HG03378 (cell line): ENCODE data around the gene TAF1D.

Experiments used
- ATAC-seq: cut with Tn5 transposase; IDR thresholded peaks from one replicate; pipeline ENCODE4 v1.9.1; 2021; ENCODE audit warnings: mild to moderate bottlenecking, moderate library complexity; ENCODE audit not compliant: unreplicated experiment

TAF1D gene

DNA sequence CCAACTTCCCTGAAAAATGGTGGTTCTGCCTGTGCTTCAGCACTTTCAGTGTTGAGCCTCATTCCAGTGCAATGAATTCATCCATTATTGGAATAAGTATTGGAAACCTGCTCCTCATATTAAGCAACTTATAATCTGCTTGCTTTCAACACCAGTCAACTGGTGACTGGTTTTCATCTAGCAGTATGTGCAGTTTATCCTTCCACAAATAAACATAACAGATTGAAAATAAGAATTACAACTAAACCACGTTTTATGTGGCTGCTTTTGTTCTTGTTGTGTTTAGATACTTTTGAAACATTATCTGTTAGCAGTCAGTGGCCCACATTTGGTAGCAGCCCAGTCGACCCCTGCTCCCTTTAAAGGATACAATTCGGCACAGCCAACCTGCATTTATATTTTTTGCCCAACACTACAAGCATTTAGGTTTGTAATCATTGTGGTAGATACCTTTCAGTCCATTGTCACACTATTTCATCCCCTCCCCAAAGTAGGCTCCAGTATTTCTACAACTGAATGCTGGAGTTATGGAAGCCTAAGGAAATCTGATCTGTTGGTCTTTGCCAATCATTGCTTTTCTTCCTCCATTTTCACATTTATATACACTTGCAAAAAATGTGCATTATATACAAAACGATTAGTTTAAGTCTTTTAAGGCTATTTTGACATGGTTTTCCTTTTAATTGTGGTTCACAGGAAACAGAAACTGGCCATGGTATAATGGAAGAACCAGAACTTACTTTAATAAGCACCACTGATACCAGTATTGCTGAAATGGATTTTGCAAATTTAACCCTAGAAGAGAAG lies 13.1 kb downstream of the TAF1D start:
- ATAC-seq, result no peak

DNA sequence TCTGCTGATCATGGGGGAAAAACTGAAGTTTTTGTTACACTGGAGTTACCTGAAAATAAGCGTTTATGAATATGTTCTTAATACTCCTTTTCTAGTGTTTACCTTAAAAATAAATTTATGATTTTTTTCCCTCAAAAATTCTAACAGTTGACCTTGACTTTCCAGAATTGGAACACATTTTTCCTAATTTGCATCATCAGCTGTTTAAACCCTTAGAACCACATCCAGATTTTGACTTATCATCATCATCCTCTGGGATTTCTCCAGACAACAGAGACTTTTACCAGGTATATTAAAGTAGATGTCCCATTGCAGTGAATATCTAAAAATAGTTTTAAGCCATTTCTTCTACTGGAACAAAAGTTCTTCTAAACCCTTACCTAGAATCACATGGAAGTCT lies 17.2 kb downstream of the TAF1D start:
- no peak for ATAC-seq

DNA sequence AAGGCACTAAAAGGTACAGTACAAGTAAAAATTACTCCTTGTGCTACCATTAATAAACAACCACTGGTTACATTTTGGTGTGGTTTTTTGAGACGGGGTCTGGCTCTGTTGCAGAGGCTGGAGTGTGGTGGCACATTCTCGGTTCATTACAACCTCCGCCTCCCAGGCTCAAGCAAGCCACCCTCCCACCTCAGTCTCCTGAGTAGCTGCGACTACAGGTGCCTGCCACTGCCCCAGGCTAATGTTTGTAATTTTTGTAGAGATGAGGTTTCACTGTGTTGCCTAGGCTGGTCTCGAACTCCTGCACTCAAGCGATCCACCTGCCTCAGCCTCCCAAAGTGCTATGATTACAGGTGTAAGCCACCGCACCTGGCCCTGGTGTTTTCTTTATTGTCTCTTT lies 20.8 kb downstream of the TAF1D start:
- no peak for ATAC-seq

DNA sequence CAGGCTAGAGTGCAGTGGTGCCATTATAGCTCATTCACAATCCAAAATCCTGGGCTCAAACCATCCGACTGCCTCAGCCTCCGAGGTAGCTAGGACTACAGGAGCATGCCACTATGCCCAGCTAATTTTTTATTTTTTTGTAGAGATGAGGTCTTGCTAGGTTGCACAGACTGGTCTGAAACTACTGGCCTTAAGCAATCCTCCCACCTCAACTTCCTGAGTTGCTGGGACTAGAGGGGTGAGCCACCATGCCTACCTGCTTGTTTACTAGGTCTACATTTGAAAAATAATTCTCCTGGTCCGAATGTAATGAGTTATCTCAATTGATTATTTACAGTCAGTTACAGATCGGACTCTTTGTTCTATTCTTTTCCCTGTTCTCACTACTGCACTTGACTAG lies 22.0 kb downstream of the TAF1D start:
- no peak for ATAC-seq

DNA sequence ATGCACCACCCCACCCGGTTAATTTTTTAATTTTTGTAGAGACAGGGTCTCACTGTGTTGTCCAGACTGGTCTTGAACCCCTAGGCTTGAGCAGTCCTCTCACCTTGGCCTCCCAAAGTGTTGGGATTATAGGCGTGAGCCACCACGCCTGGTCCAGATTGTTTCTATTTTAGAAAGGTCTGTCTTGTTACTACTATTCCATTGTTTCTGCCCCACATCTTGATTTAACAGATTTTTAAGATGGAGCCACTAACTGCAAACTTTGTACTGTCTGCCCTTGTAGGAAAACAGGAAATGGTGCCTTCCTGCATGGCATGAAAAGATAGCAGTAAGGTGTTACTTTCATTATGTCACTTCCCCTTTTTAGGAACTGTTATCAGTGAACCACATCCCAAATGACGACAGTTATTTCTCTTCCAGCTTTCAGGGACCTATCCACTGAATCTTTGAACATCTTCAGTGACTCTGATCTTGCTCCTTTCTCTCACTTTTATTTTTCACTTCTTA lies 23.2 kb downstream of the TAF1D start:
- ATAC-seq, result peak; percentile 95

DNA sequence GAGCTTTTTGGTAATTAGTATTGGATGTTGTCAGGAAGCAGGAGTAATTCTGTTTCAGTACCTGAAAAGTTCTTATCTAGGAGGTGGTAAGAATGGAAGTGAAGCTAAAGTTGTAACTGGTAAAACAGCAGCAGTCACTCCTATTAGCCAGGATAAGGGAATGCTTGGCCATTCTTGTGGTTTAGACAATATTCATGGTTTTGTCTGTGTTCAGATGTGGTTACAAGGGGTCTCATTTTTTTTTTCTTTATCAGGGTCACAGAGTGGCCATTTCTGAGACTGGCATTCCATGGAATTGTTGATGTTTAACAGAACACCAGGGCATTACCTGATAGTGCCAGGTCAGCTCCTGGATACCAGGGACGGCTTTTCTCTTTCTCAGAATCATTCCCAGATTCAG lies 23.8 kb downstream of the TAF1D start:
- ATAC-seq, result no peak

DNA sequence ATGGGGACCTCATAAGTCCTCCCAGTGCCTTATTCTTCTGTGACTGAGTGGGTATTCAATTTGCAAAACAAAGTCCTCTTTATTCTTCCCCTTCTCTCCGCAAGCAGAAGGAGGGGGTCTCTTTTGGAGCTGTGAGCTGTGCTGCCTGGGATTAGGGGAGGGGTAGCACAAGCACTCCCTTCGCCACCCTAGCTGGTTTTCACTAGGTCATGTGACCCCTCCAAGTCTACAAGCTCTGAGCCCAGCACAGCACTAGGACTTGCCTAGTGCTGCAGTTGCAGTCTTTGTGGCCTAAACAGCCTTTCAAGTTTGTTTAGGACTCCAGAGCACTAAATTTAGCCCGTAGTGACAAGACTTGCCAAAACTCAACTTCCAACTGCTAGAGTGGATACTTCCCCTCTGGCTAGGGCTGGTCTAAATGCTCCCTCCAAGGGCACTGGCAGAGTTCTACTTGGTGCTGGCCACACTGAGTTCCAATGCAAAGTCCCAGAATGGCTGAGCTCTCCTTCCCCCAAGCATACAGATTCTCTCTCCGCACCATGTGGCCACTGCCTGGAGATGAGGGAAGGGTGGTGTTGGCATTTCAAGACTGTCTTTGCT lies 25.4 kb downstream of the TAF1D start:
- ATAC-seq, result no peak

DNA sequence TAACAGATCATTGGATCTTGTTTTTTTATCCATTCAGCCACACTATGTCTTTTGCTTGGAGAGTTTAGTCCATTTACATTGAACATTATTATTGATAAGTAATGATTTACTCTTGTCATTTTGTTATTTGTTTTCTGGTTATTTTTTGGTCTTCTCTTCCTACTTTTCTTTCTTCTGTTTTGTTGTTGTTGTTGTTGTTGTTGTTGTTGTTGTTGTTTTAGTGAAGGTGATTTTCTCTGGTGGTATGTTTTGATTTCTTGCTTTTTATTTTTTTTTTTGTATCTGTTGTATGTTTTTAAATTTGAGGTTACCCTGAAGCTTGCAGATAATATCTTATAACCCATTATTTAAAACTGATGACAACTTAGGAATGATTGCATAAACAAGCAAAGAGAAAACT lies 28.6 kb downstream of the TAF1D start:
- ATAC-seq, result no peak

DNA sequence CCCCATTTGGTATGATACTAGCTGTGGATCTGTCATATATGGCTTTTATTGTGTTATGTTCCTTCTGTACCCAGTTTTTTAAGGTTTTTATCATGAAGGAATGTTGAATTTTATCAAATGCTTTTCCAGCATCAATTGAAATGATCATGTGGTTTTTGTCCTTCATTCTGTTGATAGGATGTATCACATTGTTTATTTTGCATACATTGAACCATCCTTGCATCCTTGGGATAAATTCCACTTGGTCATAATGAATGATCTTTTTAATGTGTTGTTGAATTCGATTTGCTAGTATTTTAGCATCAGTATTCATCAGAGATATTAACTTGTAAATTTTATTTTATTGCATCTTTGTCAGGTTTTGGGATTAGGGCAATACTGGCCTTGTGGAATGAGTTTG lies 31.1 kb downstream of the TAF1D start:
- ATAC-seq, result no peak

DNA sequence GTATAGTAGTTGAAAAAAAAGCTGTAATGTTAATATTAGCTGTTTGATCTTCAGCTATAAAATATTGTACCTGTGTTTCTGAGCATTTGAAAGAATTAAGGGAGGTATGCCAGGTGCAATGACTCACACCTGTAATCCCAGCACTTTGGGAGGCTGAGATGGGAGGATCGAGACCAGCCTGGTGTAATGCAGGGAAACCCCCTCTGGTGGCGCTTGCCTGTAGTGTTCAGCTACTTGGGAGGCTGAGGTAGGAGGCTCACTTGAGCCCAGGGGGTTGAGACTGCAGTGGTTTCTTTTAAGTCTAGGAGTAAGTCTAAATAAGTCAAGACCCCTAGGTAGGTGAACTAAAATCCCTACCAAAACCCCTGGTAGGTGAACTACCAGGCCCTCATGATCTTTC lies 37.1 kb downstream of the TAF1D start:
- ATAC-seq, result no peak

DNA sequence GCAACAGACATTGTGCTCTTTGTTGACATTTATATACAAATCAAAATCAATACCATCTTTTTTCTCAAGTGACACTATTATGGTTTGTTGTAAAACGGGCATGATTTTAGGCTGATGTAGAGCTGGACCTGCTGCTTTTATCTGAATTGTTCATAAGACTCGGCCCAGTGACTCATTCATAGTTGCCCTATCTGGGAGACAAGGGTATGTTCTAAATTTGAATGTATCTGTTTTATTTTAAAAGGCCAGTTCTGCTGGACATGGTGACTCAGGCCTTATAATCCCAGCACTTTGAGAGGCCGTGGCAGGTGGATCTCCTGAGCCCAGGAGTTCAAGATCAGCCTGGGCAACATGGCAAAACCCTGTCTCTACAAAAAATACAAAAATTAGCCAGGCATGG lies 40.5 kb downstream of the TAF1D start:
- ATAC-seq, result no peak

DNA sequence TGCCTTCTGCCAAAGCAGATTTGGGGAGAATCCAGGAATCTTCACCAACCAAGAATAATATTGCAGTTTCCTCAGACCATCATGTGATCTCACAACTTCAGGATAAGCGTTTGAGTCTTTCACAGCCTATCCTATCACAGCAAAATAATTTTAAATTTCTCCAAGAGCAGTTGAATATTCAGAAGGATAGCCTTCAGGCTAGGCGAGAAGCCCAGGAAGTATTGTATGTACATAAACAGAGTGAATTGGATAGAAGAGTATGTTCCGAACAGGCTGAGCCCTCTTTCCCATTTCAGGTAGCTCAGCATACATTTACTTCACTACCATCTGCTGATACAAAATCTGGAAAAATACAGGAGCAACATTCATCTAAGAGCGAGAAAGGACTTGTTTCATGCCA lies 43.7 kb downstream of the TAF1D start:
- ATAC-seq, result no peak

DNA sequence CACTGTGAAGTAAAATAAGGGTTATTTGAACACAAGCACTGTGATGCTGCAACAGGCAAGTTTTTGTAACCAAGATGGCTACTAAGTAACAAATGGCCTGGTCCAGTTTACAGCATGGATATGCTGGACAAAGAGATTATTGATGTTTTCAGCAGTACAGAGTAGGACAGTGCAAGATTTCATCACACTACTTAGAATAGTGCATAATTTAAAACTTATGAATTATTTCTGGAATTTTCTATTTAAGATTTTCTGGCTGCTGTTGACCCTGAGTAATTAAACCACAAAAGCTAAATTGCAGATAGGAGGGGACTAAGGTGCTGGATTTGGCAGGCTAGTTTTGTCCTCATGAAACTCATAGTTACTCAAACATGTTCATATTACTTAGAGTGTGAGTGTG lies 46.7 kb downstream of the TAF1D start:
- ATAC-seq, result no peak

DNA sequence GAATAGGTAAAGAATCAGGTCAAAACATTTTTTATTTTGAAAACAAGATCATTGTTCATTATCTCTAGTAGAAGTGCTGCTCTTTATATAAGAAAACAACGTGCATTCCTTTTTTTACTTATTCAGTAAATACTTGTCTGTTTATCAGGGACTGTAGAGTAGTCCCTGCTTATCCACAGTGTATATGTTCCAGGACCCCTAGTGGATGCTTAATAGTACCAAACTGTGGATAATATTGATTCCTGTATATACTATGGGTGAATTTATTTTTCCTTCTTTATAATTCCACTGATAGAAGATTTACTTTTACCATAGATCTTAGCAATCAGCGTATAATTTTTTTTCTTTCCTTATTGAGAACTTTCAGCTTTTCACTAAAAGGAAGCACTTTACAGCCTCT lies 47.2 kb downstream of the TAF1D start:
- no peak for ATAC-seq

DNA sequence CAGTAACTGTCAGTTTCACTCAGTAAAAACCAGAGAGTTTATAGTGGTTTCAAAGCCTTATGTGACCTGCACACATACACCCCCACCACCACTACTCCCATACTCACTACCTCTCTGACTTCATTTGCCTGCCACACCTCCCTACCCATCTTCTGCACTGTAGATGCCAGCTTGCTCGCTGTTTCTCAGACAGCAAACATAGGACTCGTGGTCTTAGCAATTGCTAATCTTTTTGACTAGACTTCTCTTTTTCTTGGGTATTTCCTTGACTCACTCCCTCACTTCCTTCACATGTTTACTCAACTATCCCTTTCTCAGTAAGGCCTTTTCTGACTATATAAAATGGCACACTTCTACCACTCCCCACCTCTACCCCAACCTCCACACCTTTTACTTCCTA lies 52.1 kb downstream of the TAF1D start:
- ATAC-seq, result no peak

DNA sequence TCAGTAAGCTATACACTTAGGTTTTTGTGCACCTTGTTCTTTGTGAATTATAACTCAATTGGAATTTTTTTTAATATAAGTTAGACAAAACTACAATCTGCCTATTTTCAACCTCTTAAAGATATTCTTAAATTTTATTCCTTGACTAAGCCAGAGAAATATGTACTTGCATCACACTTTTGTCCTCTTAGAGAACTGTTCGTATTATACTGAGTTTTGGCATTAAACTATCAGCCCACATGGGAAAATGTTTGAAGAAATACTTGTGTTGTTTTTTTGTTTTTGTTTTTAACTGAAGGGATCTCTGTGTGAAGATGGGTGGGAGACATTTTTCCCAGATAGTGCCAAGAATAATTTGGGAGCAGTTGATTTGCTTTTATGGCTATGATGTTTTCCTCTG lies 54.5 kb downstream of the TAF1D start:
- no peak for ATAC-seq

DNA sequence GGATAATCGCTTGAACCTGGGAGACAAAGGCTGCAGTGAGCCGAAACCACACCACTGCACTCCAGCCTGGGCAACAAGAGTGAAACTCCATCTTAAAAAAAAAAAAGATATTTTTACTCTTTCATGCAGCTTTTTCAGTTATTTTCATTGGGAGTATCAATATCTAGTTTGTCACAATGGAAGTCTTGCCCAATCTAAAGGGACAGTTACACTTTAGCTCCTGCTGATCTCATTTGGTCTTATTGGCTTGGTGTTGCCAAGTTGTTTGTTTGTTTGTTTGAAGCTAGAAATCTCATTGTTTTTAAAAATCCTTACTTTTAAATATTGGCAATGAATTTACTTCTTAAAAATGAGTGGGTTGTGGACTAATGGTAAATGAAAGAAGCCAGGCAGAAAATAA lies 55.1 kb downstream of the TAF1D start:
- ATAC-seq, result no peak
